ENCODE measurements around the gene SMG5.
A peak's percentile ranks its signal among the peaks of the same experiment; 100 is the strongest.

SMG5 gene

DNA sequence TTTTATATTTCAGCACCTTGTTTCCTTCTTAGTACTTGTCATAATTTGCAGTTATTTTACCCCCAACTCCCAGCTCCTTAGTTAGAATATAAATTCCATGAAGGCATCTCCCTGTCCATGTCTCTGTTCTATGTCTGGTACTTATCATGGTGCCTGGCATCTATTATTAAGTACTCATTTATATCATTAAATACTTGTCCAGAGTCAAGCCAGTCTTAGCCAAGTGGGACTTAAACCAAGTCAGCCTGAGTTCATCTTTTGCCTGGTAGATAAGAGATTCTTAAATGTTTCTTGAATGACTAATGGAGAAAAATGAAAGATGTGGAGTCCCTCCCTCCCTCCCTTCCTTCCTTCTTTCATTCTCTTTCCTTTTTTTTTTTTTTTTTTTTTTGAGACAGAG, 79.3 kb downstream of the SMG5 start:
- Histone ChIP-seq H2BK15ac (ENCODE audit: low read length) (no peak overlapping the region), H3K79me1 (ENCODE audit: low read depth, low read length) (no peaks in the 10 kb centered on the region), H3K4me2 (ENCODE audit: insufficient read depth, low read length, poor library complexity, severe bottlenecking) (no peak overlapping the region), H2AK5ac (ENCODE audit: low read depth, low read length) (no peak overlapping the region), H2AFZ (ENCODE audit: low read length) (no peak overlapping the region), H2BK5ac (ENCODE audit: low read length) (no peak overlapping the region), H3K14ac (ENCODE audit: low read length) (no peak overlapping the region), H3K9ac (ENCODE audit: low read depth, low read length, poor library complexity) (no peak overlapping the region), H3K18ac (ENCODE audit: low read length) (no peak overlapping the region), H4K8ac (ENCODE audit: low read depth, low read length) (no peak overlapping the region), H2BK12ac (ENCODE audit: low read length) (no peak overlapping the region), H3K4me3 (ENCODE audit: low read length in 2 of 2) (no peak overlapping the region), H4K91ac (ENCODE audit: low read depth, low read length, poor library complexity) (no peak overlapping the region), H3K4ac (ENCODE audit: low read length) (no peak overlapping the region), H3K36me3 (replicated peaks in 1 of 2; ENCODE audit: control insufficient read depth in 2 of 2, insufficient read depth in 2 of 2, low read length in 2 of 2) (peaks cover 11 to 44% of the 10 kb centered on the region in 2 donors), H3K23ac (ENCODE audit: low read depth, low read length, poor library complexity) (no peak overlapping the region), H2BK120ac (ENCODE audit: low read depth, low read length) (no peak overlapping the region), H3K4me1 (ENCODE audit: control insufficient read depth in 2 of 2, insufficient read depth in 1 of 2, low read depth in 1 of 2, low read length in 2 of 2) (no peaks in the 10 kb centered on the region), H3K9me3 (replicated peaks in 1 of 2; ENCODE audit: control insufficient read depth in 2 of 2, insufficient read depth in 1 of 2, low read depth in 1 of 2, low read length in 2 of 2) (peaks cover 0 to 2% of the 10 kb centered on the region in 2 donors), H3K27me3 (ENCODE audit: control insufficient read depth in 3 of 3, insufficient read depth in 3 of 3, low read depth in 1 of 3, low read length in 3 of 3) (no peaks in the 10 kb centered on the region), H3K27ac (replicated peaks; ENCODE audit: low read length) (no peak overlapping the region)
- DNase-seq (ENCODE audit: low spot score), result no peak

DNA sequence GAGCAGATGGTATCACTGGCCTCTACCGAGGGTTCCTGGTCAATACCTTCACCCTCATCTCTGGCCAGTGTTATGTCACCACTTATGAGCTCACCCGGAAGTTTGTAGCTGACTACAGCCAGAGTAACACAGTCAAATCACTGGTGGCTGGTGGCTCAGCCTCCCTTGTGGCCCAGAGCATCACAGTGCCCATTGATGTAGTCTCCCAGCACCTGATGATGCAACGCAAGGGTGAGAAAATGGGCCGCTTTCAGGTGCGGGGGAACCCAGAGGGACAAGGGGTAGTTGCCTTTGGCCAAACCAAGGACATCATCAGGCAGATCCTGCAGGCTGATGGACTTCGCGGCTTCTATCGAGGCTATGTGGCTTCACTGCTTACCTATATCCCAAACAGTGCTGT, 82.6 kb downstream of the SMG5 start:
- H3K27ac ChIP-seq (replicated peaks; ENCODE audit: low read length), result no peak overlapping the region
- peak overlapping the region; percentile 52 for H4K8ac ChIP-seq (ENCODE audit: low read depth, low read length)
- no peak overlapping the region for H2AK5ac ChIP-seq (ENCODE audit: low read depth, low read length)
- no peak overlapping the region for H3K14ac ChIP-seq (ENCODE audit: low read length)
- H4K91ac ChIP-seq (ENCODE audit: low read depth, low read length, poor library complexity), result no peak overlapping the region
- H3K4me3 ChIP-seq (ENCODE audit: low read length in 2 of 2), result peak overlapping the region in 1 of 2 donors; percentile 25
- no peak overlapping the region for H2AFZ ChIP-seq (ENCODE audit: low read length)
- H3K79me1 ChIP-seq (ENCODE audit: low read depth, low read length), result peaks cover 2% of the 10 kb centered on the region
- H3K36me3 ChIP-seq (replicated peaks in 1 of 2; ENCODE audit: control insufficient read depth in 2 of 2, insufficient read depth in 2 of 2, low read length in 2 of 2), result peaks cover 10 to 28% of the 10 kb centered on the region in 2 donors
- no CpG with 5 or more reads among the region's 8 CpGs for WGBS, 2 donors (ENCODE audit: extremely low coverage in 2 of 2, insufficient read length in 2 of 2, insufficient replicate concordance in 1 of 2)
- H3K4me2 ChIP-seq (ENCODE audit: insufficient read depth, low read length, poor library complexity, severe bottlenecking), result no peak overlapping the region
- H2BK15ac ChIP-seq (ENCODE audit: low read length), result no peak overlapping the region
- H3K9ac ChIP-seq (ENCODE audit: low read depth, low read length, poor library complexity), result no peak overlapping the region
- H2BK120ac ChIP-seq (ENCODE audit: low read depth, low read length), result no peak overlapping the region
- H3K18ac ChIP-seq (ENCODE audit: low read length), result no peak overlapping the region
- peak overlapping the region; percentile 26 for H3K4ac ChIP-seq (ENCODE audit: low read length)
- H3K4me1 ChIP-seq (ENCODE audit: control insufficient read depth in 2 of 2, insufficient read depth in 1 of 2, low read depth in 1 of 2, low read length in 2 of 2), result no peaks in the 10 kb centered on the region
- H3K23ac ChIP-seq (ENCODE audit: low read depth, low read length, poor library complexity), result no peak overlapping the region
- H2BK12ac ChIP-seq (ENCODE audit: low read length), result no peak overlapping the region
- peaks cover 0 to 2% of the 10 kb centered on the region in 2 donors for H3K9me3 ChIP-seq (replicated peaks in 1 of 2; ENCODE audit: control insufficient read depth in 2 of 2, insufficient read depth in 1 of 2, low read depth in 1 of 2, low read length in 2 of 2)
- DNase-seq (ENCODE audit: low spot score), result no peak
- no peaks in the 10 kb centered on the region for H3K27me3 ChIP-seq (ENCODE audit: control insufficient read depth in 3 of 3, insufficient read depth in 3 of 3, low read depth in 1 of 3, low read length in 3 of 3)
- H2BK5ac ChIP-seq (ENCODE audit: low read length), result no peak overlapping the region

Data from neuronal stem cell (in vitro differentiated cells).